ENCODE data around the gene SFTPD. TPM values are rescaled to one million over a fixed set of nuclear protein-coding genes. Genes with fewer than 3 reads are reported as not detected.

SFTPD gene
- total RNA-seq (2016; rRNA removed; fragmentation: Illumina TruSeq; extraction: Trizol) (not detected in 2 replicates), polyA plus RNA-seq (2011; rRNA removed) (not detected in 2 replicates), polyA minus RNA-seq (2011; rRNA and poly(A)+ RNA removed; ENCODE audit: low replicate concordance) (not detected in 2 replicates), Bru-seq, nascent RNA (not detected), BruChase-seq, experiment 1, labeled RNA remaining after a 6-hour chase (not detected), BruChase-seq, experiment 2, labeled RNA remaining after a 2-hour chase (not detected)
- total RNA-seq (2016; cell fraction: cytosol; rRNA removed; fragmentation: Illumina TruSeq; extraction: Trizol; ENCODE audit: low read depth): not detected in 2 replicates
- not detected in 2 replicates for total RNA-seq (2016; cell fraction: insoluble cytoplasmic fraction; rRNA removed; fragmentation: Illumina TruSeq; extraction: Trizol)
- total RNA-seq (2016; cell fraction: membrane; rRNA removed; fragmentation: Illumina TruSeq; extraction: Trizol): not detected in 2 replicates
- total RNA-seq (2016; cell fraction: nucleus; rRNA removed; fragmentation: Illumina TruSeq; extraction: Trizol): not detected in 2 replicates
- polyA plus RNA-seq (2011; cell fraction: cytosol; rRNA removed): not detected in 2 replicates
- polyA plus RNA-seq (2011; cell fraction: nucleus; rRNA removed): not detected in 2 replicates
- polyA plus RNA-seq (2012): not detected in 2 replicates
- polyA plus RNA-seq (2016; cell fraction: cytosol; fragmentation: Illumina TruSeq; extraction: Trizol; ENCODE audit: low read depth): not detected in 2 replicates
- not detected in 2 replicates for polyA plus RNA-seq (2016; cell fraction: insoluble cytoplasmic fraction; fragmentation: Illumina TruSeq; extraction: Trizol; ENCODE audit: low read depth)
- polyA plus RNA-seq (2016; cell fraction: membrane; fragmentation: Illumina TruSeq; extraction: Trizol; ENCODE audit: low read depth): not detected in 2 replicates
- not detected in 2 replicates for polyA plus RNA-seq (2016; cell fraction: nucleus; fragmentation: Illumina TruSeq; extraction: Trizol; ENCODE audit: insufficient read depth, low read depth)
- polyA minus RNA-seq (2011; cell fraction: cytosol; rRNA and poly(A)+ RNA removed): not detected in 2 replicates
- polyA minus RNA-seq (2011; cell fraction: nucleus; rRNA and poly(A)+ RNA removed): not detected in 2 replicates
- long read RNA-seq, experiment 1: 0 reads
- long read RNA-seq, experiment 2: 0 reads

- 0% methylated on average over 3 of the region's 3 CpGs for WGBS (ENCODE audit: low lambda C conversion rate)
- H3K9ac ChIP-seq (ENCODE audit: insufficient read depth, low read depth, low read length): no peak within 1 kb of the TSS
- POLR2A ChIA-PET: no interaction called here
- DNase-seq (ENCODE audit: low spot score) (no peak), FAIRE-seq (no peak), ATAC-seq (no peak)
- H3K27me3 ChIP-seq (ENCODE audit: control insufficient read depth in 1 of 2, insufficient read depth in 2 of 2, low read length in 2 of 2): peaks cover 4 to 20% of the 10 kb centered on the region in 2 experiments; a peak in 3 of 5 replicates
- no peak within 1 kb of the TSS for H3K4me2 ChIP-seq (ENCODE audit: low read depth, low read length)
- no peak within 1 kb of the TSS for H3K4me3 ChIP-seq (replicated peaks in 1 of 3; ENCODE audit: insufficient read depth in 1 of 3, low read depth in 2 of 3, low read length in 3 of 3)
- no TSS peak for BruUV-seq (replicated peaks)
- CTCF ChIA-PET (ENCODE audit: low intra/inter-chr PET ratio, low total read pairs): no interaction called here
- no peaks in the 10 kb centered on the region for H3K79me2 ChIP-seq (ENCODE audit: insufficient read depth, low read length)
- H4K20me1 ChIP-seq (ENCODE audit: insufficient read depth, low read length): no peaks in the 10 kb centered on the region
- H2AFZ ChIP-seq (ENCODE audit: low read length): no peak within 1 kb of the TSS
- intact Hi-C loops (cut with micrococcal nuclease; ENCODE audit: unreplicated experiment): no loop called here
- H3K27ac ChIP-seq (ENCODE audit: extremely low read length, insufficient read depth, low read length): no peak within 1 kb of the TSS
- H3K36me3 ChIP-seq (replicated peaks in 1 of 2; ENCODE audit: control insufficient read depth in 1 of 2, insufficient read depth in 2 of 2, low read length in 2 of 2): no peaks in the 10 kb centered on the region
- in situ Hi-C loops (cut with HindIII; ENCODE audit: extremely low pct_ligation_motif_present, low pct_unique_long_range_greater_than_20kb): loop anchor here (25.0 kb wide), 1 partner anchor 387 kb away; the partner anchor contains the start of gene SFTPA2
- H3K4me1 ChIP-seq (ENCODE audit: insufficient read depth, low read length): no peaks in the 10 kb centered on the region
- no peak for TF ChIP-seq KAT8 (CRISPR knock-in tag; IDR thresholded peaks at IDR 0.05)
- no peak for TF ChIP-seq ZNF512B (CRISPR knock-in tag; IDR thresholded peaks at IDR 0.05; ENCODE audit: borderline replicate concordance)
- TF ChIP-seq CEBPB (IDR thresholded peaks at IDR 0.05; ENCODE audit: borderline replicate concordance, low read depth, low read length): peak; percentile 80
- peaks cover 1% of the 10 kb centered on the region; the same call in 1 of the 2 replicates for H3K9me3 ChIP-seq (ENCODE audit: low read length)
Measured at GRCh38 chr10:79948976-79949722, at the start of gene SFTPD. SFTPD (minus strand) TSS chr10:79949105; CDS start chr10:79946659, 2,446 bp downstream.
